Lung microvascular endothelial cell (primary cell): ENCODE data around the gene CYB561. TPM values are rescaled to one million over a fixed set of nuclear protein-coding genes. Genes with fewer than 3 reads are reported as not detected.

Source experiments
- DNase-seq, 2 donors: peaks; one replicate each; pipeline versions ENCODE4 v3.0.0 to v3.0.0-alpha.2; 2010; ENCODE audit warnings: low read depth in 2 of 2
- total RNA-seq: library from RNA; depleted of rRNA; stranded (reverse); fragments of >200 nt; gene quantifications from 2 replicates; pipeline ENCODE4 v1.2.1, GENCODE V29; 2014

The CYB561 gene
- total RNA-seq = 7.3 and 12.9 TPM in 2 replicates

GRCh38 chr17:63445954-63446752, at the start of gene CYB561:
TSS of gene CYB561 (minus strand) at chr17:63446306. CDS start at chr17:63437547, 8,759 bp downstream.
- DNase-seq = peak; percentile 57 to 80

- DNase-seq = no peak
These were observed 49.4 kb upstream of the CYB561 start for GRCh38 chr17:63495491-63495890.

GRCh38 chr17:63494300-63494928, 48.3 kb upstream of the CYB561 start:
- no peak for DNase-seq

GRCh38 chr17:63493411-63493810, 47.3 kb upstream of the CYB561 start:
- no peak for DNase-seq

- no peak for DNase-seq
These were observed 46.8 kb upstream of the CYB561 start for GRCh38 chr17:63492940-63493339.

- DNase-seq = no peak
These were observed 46.0 kb upstream of the CYB561 start for GRCh38 chr17:63491977-63492618.

GRCh38 chr17:63491413-63491812, 45.3 kb upstream of the CYB561 start:
- no peak for DNase-seq

- no peak for DNase-seq
These were observed 44.8 kb upstream of the CYB561 start for GRCh38 chr17:63490858-63491400.

GRCh38 chr17:63490329-63490728, 44.2 kb upstream of the CYB561 start:
- DNase-seq = no peak

- DNase-seq = no peak
These were observed 43.2 kb upstream of the CYB561 start for GRCh38 chr17:63489291-63489690.

GRCh38 chr17:63488851-63489250, 42.7 kb upstream of the CYB561 start:
- no peak for DNase-seq

- DNase-seq = no peak
These were observed 40.9 kb upstream of the CYB561 start for GRCh38 chr17:63487014-63487339.

- DNase-seq = no peak
These were observed 40.4 kb upstream of the CYB561 start for GRCh38 chr17:63486317-63487013.

- DNase-seq = no peak
These were observed 37.8 kb upstream of the CYB561 start for GRCh38 chr17:63483655-63484575.

GRCh38 chr17:63483038-63483437, 36.9 kb upstream of the CYB561 start:
- no peak for DNase-seq

- no peak for DNase-seq
These were observed 36.4 kb upstream of the CYB561 start for GRCh38 chr17:63482509-63482908.

- DNase-seq = no peak
These were observed 35.4 kb upstream of the CYB561 start for GRCh38 chr17:63481488-63481870.

- DNase-seq = no peak
These were observed 34.9 kb upstream of the CYB561 start for GRCh38 chr17:63480826-63481487.

GRCh38 chr17:63480192-63480784, 34.2 kb upstream of the CYB561 start:
- no peak for DNase-seq
